HL-60 (cell line): ENCODE data around the gene TUT7.

ENCODE experiments used
- GABPA ChIP-seq: IDR thresholded peaks from 2 replicates; pipeline ENCODE4 v1.6.1; 2012; ENCODE audit warnings: low read depth
- POLR2AphosphoS5 ChIP-seq: IDR thresholded peaks from 2 replicates; pipeline ENCODE4 v1.6.1; 2012; ENCODE audit warnings: low read depth
- SPI1 ChIP-seq: IDR thresholded peaks from 2 replicates; pipeline ENCODE4 v1.6.1; 2012; ENCODE audit warnings: low read depth, mild to moderate bottlenecking, borderline replicate concordance
- TF ChIP-seq, protein P1 (sequence below): IDR thresholded peaks from one replicate; pipeline ENCODE4 v1.5.1; 2011; ENCODE audit warnings: low read length, control low read depth, inconsistent platforms; ENCODE audit not compliant: insufficient read depth
- TF ChIP-seq, protein P2 (sequence below): IDR thresholded peaks from 2 replicates; pipeline ENCODE4 v1.6.1; 2012; ENCODE audit warnings: low read depth; ENCODE audit not compliant: insufficient replicate concordance

DNA sequence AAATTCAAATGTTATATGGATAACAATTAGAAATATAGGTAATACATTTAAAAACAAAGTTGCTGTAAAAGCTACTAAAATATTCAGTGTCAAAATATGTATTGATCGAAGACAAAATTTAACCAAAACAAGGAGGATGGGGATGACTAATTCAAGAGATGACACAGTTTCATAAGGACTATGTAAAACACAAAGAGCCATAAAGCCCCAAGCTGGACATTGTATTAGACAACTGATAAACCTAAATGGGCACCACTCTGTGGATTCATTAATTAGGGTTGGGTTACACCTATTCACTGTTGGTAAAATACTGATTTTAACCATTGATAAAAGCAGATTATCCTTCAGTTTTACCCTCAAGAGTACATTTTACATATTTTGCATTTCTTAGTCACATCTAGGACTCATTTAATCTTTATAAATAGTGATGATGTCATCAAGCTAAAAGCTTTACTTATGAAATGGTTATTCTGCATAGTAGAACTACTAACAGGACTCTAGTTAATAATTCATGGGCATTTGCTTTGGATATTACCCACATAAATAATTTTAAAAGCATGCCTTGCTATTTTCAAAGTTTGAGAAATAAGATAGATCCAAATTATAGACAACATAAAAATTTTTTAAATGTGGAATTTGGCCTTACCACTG is 13.7 kb downstream of the TUT7 start:
- TF ChIP-seq, protein P1, sequence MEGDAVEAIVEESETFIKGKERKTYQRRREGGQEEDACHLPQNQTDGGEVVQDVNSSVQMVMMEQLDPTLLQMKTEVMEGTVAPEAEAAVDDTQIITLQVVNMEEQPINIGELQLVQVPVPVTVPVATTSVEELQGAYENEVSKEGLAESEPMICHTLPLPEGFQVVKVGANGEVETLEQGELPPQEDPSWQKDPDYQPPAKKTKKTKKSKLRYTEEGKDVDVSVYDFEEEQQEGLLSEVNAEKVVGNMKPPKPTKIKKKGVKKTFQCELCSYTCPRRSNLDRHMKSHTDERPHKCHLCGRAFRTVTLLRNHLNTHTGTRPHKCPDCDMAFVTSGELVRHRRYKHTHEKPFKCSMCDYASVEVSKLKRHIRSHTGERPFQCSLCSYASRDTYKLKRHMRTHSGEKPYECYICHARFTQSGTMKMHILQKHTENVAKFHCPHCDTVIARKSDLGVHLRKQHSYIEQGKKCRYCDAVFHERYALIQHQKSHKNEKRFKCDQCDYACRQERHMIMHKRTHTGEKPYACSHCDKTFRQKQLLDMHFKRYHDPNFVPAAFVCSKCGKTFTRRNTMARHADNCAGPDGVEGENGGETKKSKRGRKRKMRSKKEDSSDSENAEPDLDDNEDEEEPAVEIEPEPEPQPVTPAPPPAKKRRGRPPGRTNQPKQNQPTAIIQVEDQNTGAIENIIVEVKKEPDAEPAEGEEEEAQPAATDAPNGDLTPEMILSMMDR, result no peak
- no peak for TF ChIP-seq GABPA
- TF ChIP-seq, protein P2, sequence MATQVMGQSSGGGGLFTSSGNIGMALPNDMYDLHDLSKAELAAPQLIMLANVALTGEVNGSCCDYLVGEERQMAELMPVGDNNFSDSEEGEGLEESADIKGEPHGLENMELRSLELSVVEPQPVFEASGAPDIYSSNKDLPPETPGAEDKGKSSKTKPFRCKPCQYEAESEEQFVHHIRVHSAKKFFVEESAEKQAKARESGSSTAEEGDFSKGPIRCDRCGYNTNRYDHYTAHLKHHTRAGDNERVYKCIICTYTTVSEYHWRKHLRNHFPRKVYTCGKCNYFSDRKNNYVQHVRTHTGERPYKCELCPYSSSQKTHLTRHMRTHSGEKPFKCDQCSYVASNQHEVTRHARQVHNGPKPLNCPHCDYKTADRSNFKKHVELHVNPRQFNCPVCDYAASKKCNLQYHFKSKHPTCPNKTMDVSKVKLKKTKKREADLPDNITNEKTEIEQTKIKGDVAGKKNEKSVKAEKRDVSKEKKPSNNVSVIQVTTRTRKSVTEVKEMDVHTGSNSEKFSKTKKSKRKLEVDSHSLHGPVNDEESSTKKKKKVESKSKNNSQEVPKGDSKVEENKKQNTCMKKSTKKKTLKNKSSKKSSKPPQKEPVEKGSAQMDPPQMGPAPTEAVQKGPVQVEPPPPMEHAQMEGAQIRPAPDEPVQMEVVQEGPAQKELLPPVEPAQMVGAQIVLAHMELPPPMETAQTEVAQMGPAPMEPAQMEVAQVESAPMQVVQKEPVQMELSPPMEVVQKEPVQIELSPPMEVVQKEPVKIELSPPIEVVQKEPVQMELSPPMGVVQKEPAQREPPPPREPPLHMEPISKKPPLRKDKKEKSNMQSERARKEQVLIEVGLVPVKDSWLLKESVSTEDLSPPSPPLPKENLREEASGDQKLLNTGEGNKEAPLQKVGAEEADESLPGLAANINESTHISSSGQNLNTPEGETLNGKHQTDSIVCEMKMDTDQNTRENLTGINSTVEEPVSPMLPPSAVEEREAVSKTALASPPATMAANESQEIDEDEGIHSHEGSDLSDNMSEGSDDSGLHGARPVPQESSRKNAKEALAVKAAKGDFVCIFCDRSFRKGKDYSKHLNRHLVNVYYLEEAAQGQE, result no peak
- no peak for TF ChIP-seq POLR2AphosphoS5
- no peak for TF ChIP-seq SPI1
